NCI-H2196 (cell line): ENCODE results near the gene RAB25.
"Not testable (repeated sequence)": the region's sequence is repeated elsewhere in the genome, so short reads cannot be mapped to it uniquely, and the experiment has no call there.

Source experiments
- DNase-seq: peaks from one replicate; lab custom pipeline; 2025; ENCODE audit not compliant: unreplicated experiment; lab: John Stamatoyannopoulos, UW

RAB25 gene

GRCh38 chr1:156060937-156061636 is at the start of gene RAB25:
Gene RAB25 (plus strand): TSS chr1:156061160. CDS start chr1:156061401, 241 bp downstream.
- peak; percentile 77 for DNase-seq

GRCh38 chr1:156012051-156012817 is 48.7 kb upstream of the RAB25 start:
- DNase-seq, result no peak

- no peak for DNase-seq
Measured at GRCh38 chr1:156014829-156015228, 46.1 kb upstream of the RAB25 start.

GRCh38 chr1:156019946-156020292 is 41.0 kb upstream of the RAB25 start:
- DNase-seq, result no peak

- peak; percentile 95 for DNase-seq
Measured at GRCh38 chr1:156020293-156021092, 40.5 kb upstream of the RAB25 start, which contains the start of gene SSR2. Gene SSR2 (minus strand): TSS chr1:156020951. CDS start chr1:156020167, 784 bp downstream.

GRCh38 chr1:156021093-156021428 is 39.9 kb upstream of the RAB25 start:
- DNase-seq, result no peak

- no peak for DNase-seq
Measured at GRCh38 chr1:156021954-156022353, 39.0 kb upstream of the RAB25 start.

GRCh38 chr1:156024801-156025200 is 36.2 kb upstream of the RAB25 start:
- DNase-seq, result no peak

GRCh38 chr1:156025876-156026275 is 35.1 kb upstream of the RAB25 start:
- no peak for DNase-seq

GRCh38 chr1:156026588-156026987 is 34.4 kb upstream of the RAB25 start:
- no peak for DNase-seq

- no peak for DNase-seq
Measured at GRCh38 chr1:156033011-156033410, 27.9 kb upstream of the RAB25 start.

- DNase-seq, result not testable (repeated sequence)
Measured at GRCh38 chr1:156034991-156035390, 26.0 kb upstream of the RAB25 start.

GRCh38 chr1:156042828-156043227 is 18.1 kb upstream of the RAB25 start:
- no peak for DNase-seq

- DNase-seq, result no peak
Measured at GRCh38 chr1:156045076-156045475, 15.9 kb upstream of the RAB25 start.

GRCh38 chr1:156048663-156049258 is 12.2 kb upstream of the RAB25 start:
- DNase-seq, result no peak

- DNase-seq, result no peak
Measured at GRCh38 chr1:156050376-156050775, 10.6 kb upstream of the RAB25 start.

GRCh38 chr1:156051011-156051725 is 9.8 kb upstream of the RAB25 start:
- no peak for DNase-seq

GRCh38 chr1:156052862-156053767 is 7.8 kb upstream of the RAB25 start:
- DNase-seq, result peak; percentile 60

GRCh38 chr1:156053768-156054499 is 7.0 kb upstream of the RAB25 start, which contains the start of gene UBQLN4:
Gene UBQLN4 (minus strand): TSS chr1:156053798. CDS start chr1:156053701, 97 bp downstream.
- peak; percentile 86 for DNase-seq
